ENCODE results near the gene ARHGAP30. TPM values are rescaled to one million over a fixed set of nuclear protein-coding genes. Genes with fewer than 3 reads are reported as not detected.

Gene ARHGAP30
- total RNA-seq, 1 experiment from 2014 or later = 0.36 TPM

DNA sequence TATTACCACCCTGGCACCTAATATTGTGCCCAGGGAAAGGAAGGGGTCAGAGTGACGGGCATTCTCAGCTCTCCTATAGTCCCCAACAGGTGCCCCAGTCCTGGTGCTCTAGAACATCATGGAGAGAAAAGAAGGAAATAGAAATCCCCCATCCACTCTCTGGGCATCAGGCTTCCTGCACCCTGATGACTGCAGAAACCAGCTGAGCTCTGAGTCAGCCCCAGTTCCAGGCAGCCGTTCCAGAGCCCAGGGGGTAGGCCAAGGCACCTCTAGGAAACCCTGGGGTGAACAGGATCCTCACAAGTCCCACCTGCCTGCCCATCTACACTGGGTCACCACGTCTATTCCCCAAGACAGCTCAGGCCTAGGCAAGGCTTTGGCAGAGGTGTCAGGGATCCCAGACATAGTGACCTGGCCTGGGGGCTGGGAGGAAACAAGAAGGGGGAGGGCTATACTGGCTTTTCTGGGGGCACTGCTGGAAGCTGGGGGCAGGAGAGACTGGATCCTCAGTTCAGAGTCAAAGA, 19.0 kb upstream of the ARHGAP30 start:
- no peak for DNase-seq (ENCODE audit: low read depth, low spot score)
- in situ Hi-C loops (cut with HindIII; ENCODE audit: low pct_unique_long_range_greater_than_20kb, low sequenced_read_pairs) = no loop called here
- H3K9me3 ChIP-seq (ENCODE audit: control insufficient read depth, insufficient read depth, low read depth, low read length) = no peaks in the 10 kb centered on the region

DNA sequence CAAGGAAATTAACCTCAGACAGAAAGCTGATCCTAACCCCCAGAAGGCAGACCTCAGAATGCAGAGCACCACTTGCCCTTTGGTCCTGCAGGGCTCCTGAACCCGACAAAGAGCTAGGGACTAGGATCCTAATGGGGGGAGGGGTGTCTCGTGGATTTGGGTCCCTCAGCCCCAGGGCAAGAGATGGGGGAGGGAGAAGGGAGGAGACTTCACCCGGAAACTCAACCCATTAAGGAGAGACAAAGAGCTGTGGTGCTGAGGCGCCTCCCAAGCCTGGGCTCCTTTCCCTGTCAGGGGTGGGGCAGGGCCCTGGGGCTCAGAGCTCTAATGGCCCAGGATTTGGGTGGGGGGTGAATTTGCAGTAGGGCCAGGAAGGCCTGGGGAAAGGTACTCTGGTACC, 16.8 kb upstream of the ARHGAP30 start:
- CTCF ChIA-PET = no interaction called here
- POLR2A ChIA-PET = interaction anchor here (0.6 to 0.7 kb wide), 2 partner anchors 35 to 638 kb away, joined by 3 to 4 read pairs; no protein-coding TSS in a partner anchor

More for the DNA sequence above, 19.0 kb upstream of the ARHGAP30 start:
- no peaks in the 10 kb centered on the region for H3K4me1 ChIP-seq (ENCODE audit: control insufficient read depth, insufficient read depth, low read length)
- no peak for TF ChIP-seq SIN3A (IDR thresholded peaks at IDR 0.05; ENCODE audit: borderline replicate concordance, insufficient read depth, low read depth, low read length)
- ATAC-seq = no peak
- CTCF ChIA-PET = interaction anchor here (0.5 kb wide), 1 partner anchor 91 kb away, joined by 3 read pairs; no protein-coding TSS in a partner anchor
- POLR2A ChIA-PET = no interaction called here
- no peak overlapping the region for H3K4me3 ChIP-seq (ENCODE audit: low read depth in 2 of 2, low read length in 2 of 2)
- BruUV-seq (replicated peaks) = no TSS peak
- intact Hi-C loops (cut with micrococcal nuclease; ENCODE audit: unreplicated experiment) = no loop called here
- no peaks in the 10 kb centered on the region for H3K27me3 ChIP-seq (ENCODE audit: control insufficient read depth, insufficient read depth, low read length)
- no peak overlapping the region for H3K27ac ChIP-seq (ENCODE audit: low read length)
- H3K36me3 ChIP-seq (ENCODE audit: control insufficient read depth, insufficient read depth, low read length) = no peaks in the 10 kb centered on the region

More for the DNA sequence above, 16.8 kb upstream of the ARHGAP30 start:
- Histone ChIP-seq H3K27ac (ENCODE audit: low read length) (no peak overlapping the region), H3K4me1 (ENCODE audit: control insufficient read depth, insufficient read depth, low read length) (peaks cover 4% of the 10 kb centered on the region; the same call in 1 of the 2 replicates), H3K4me3 (ENCODE audit: low read depth in 2 of 2, low read length in 2 of 2) (no peak overlapping the region), H3K27me3 (ENCODE audit: control insufficient read depth, insufficient read depth, low read length) (no peaks in the 10 kb centered on the region), H3K36me3 (ENCODE audit: control insufficient read depth, insufficient read depth, low read length) (no peaks in the 10 kb centered on the region), H3K9me3 (ENCODE audit: control insufficient read depth, insufficient read depth, low read depth, low read length) (no peaks in the 10 kb centered on the region)
- no peak for ATAC-seq
- TF ChIP-seq, protein P1, sequence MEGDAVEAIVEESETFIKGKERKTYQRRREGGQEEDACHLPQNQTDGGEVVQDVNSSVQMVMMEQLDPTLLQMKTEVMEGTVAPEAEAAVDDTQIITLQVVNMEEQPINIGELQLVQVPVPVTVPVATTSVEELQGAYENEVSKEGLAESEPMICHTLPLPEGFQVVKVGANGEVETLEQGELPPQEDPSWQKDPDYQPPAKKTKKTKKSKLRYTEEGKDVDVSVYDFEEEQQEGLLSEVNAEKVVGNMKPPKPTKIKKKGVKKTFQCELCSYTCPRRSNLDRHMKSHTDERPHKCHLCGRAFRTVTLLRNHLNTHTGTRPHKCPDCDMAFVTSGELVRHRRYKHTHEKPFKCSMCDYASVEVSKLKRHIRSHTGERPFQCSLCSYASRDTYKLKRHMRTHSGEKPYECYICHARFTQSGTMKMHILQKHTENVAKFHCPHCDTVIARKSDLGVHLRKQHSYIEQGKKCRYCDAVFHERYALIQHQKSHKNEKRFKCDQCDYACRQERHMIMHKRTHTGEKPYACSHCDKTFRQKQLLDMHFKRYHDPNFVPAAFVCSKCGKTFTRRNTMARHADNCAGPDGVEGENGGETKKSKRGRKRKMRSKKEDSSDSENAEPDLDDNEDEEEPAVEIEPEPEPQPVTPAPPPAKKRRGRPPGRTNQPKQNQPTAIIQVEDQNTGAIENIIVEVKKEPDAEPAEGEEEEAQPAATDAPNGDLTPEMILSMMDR (IDR thresholded peaks at IDR 0.05) = no peak
- TF ChIP-seq, protein P2, sequence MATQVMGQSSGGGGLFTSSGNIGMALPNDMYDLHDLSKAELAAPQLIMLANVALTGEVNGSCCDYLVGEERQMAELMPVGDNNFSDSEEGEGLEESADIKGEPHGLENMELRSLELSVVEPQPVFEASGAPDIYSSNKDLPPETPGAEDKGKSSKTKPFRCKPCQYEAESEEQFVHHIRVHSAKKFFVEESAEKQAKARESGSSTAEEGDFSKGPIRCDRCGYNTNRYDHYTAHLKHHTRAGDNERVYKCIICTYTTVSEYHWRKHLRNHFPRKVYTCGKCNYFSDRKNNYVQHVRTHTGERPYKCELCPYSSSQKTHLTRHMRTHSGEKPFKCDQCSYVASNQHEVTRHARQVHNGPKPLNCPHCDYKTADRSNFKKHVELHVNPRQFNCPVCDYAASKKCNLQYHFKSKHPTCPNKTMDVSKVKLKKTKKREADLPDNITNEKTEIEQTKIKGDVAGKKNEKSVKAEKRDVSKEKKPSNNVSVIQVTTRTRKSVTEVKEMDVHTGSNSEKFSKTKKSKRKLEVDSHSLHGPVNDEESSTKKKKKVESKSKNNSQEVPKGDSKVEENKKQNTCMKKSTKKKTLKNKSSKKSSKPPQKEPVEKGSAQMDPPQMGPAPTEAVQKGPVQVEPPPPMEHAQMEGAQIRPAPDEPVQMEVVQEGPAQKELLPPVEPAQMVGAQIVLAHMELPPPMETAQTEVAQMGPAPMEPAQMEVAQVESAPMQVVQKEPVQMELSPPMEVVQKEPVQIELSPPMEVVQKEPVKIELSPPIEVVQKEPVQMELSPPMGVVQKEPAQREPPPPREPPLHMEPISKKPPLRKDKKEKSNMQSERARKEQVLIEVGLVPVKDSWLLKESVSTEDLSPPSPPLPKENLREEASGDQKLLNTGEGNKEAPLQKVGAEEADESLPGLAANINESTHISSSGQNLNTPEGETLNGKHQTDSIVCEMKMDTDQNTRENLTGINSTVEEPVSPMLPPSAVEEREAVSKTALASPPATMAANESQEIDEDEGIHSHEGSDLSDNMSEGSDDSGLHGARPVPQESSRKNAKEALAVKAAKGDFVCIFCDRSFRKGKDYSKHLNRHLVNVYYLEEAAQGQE (IDR thresholded peaks at IDR 0.05; ENCODE audit: insufficient read depth in 1 of 2, low read depth in 2 of 2, low read length in 1 of 2) = no peak
- no peak for TF ChIP-seq SIN3A (IDR thresholded peaks at IDR 0.05; ENCODE audit: borderline replicate concordance, insufficient read depth, low read depth, low read length)
- no peak for TF ChIP-seq POLR2AphosphoS5 (IDR thresholded peaks at IDR 0.05; ENCODE audit: low read depth, low read length)
- TF ChIP-seq TCF7L2 (IDR thresholded peaks at IDR 0.05; ENCODE audit: low read depth, low read length) = no peak
- DNase-seq (ENCODE audit: low read depth, low spot score) = no peak
- in situ Hi-C loops (cut with HindIII; ENCODE audit: low pct_unique_long_range_greater_than_20kb, low sequenced_read_pairs) (no loop called here), intact Hi-C loops (cut with micrococcal nuclease; ENCODE audit: unreplicated experiment) (no loop called here)
- BruUV-seq (replicated peaks) = no TSS peak

All from Panc1 (cell line).